Measurements from ENCODE around the gene NUP210L. TPM values are rescaled to one million over a fixed set of nuclear protein-coding genes. Genes with fewer than 3 reads are reported as not detected.
A peak's percentile ranks its signal among the peaks of the same experiment; 100 is the strongest.
"Not testable (repeated sequence)": the region's sequence is repeated elsewhere in the genome, so short reads cannot be mapped to it uniquely, and the experiment has no call there.

Gene NUP210L
- total RNA-seq, 2 donors from 2014 or later, result 0.06 TPM; not detected in 1

- not testable (repeated sequence) for DNase-seq, ATAC-seq
Measured at GRCh38 chr1:154123205-154123604, 31.7 kb downstream of the NUP210L start.

DNA sequence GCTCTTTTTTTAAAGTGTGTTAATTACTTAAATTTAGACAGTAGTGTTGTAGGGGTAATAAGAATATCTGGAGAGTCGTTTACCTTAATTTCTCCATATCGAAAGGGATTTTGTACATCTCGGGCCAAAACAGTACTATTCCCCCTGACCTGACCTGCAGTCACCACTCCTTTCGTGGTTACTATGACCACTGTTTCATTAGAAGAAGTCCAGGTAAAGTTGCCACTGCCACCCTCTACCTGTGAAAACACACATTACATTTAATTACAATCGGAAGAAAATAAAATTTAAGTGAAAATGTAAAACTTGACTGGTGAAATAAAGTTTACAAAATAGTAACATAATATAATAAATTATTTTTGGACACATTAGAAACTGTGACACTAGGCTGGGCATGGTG lies 37.2 kb downstream of the NUP210L start:
- no peak for DNase-seq
- no peak for ATAC-seq
- intact Hi-C loops (cut with DNase I, micrococcal nuclease), result no loop called here

More at GRCh38 chr1:154123205-154123604, 31.7 kb downstream of the NUP210L start:
- intact Hi-C loops (cut with DNase I, micrococcal nuclease), result not testable (repeated sequence)

DNA sequence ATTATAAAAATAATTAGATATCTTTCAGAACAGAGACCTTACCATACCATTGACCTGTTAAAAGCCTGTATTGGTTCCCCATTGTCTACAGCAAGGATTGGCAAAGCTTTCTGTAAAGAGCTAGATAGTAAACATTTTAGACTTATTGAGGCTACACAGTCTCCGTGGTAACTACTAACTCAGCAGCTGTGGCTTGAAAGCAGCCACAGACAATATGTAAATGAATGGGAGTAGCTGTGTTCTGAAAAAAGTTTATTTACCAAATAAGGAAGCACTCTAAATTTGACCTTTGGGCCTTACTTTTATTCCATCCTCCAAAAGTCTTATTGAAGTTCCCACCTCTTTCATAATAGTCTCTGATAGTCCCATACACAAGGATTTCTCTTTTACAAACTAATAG lies 39.7 kb downstream of the NUP210L start:
- intact Hi-C loops (cut with DNase I, micrococcal nuclease), result no loop called here

DNA sequence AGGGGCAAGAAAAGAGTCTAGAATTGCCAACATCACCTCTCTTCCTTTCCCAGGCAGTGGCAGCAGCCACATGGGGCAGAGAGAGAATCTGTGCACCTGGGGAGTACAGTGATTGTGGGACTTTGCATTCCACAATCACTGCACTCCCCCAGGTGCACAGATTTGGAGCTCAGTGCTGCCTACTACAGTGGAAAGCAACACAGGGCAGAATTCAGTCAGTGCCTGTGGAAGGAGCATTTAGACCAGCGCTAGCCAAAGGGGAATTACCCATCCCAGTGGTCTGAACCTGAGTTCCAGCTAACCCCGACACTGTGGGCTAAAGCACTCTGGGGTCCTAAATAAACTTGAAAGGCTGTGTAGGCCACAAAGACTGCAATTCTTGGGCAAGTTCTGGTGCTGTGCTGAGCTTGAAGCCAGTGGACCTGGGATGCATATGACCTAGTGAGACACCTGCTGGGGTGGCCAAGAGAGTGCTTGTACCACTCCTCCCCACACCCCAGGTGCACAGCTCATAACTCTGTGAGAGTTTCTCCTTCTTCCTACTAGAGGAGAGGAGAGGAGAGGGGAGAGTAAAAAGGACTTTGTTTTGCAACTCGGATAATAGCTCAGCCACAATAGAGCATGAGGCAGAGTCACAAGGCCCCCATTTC lies 50.3 kb downstream of the NUP210L start:
- intact Hi-C loops (cut with DNase I, micrococcal nuclease), result no loop called here
- DNase-seq, result no peak
- no peak for ATAC-seq

More for the DNA sequence above, 39.7 kb downstream of the NUP210L start:
- peak; percentile 85 for ATAC-seq
- DNase-seq, result no peak

GRCh38 chr1:154100141-154100540 lies 54.7 kb downstream of the NUP210L start:
- ATAC-seq; DNase-seq; intact Hi-C loops (cut with DNase I, micrococcal nuclease): not testable (repeated sequence)

DNA sequence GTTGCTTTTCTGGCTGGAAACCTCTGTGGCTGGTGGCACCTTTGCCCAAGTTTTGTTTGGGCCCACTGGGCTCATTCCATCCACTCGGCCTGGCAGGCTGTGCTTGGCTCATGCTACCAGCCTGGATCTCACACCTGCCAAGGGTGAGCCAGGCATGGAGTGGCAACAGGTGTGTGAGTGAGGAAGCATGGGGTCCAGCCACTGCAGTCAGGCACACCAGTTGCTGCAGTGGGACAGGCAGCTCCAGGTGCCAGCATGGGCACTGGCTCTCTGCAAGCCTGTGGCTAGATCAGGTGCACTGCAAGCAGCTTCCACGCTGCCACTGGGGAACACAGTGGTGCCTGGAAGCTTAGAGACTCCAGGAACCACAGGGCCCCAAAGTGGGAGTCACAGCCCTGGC lies 57.0 kb downstream of the NUP210L start:
- intact Hi-C loops (cut with DNase I, micrococcal nuclease), result no loop called here
- no peak for ATAC-seq
- no peak for DNase-seq

GRCh38 chr1:154095456-154096060 lies 59.3 kb downstream of the NUP210L start:
- intact Hi-C loops (cut with DNase I, micrococcal nuclease), result no loop called here
- ATAC-seq, result no peak
- DNase-seq, result no peak

DNA sequence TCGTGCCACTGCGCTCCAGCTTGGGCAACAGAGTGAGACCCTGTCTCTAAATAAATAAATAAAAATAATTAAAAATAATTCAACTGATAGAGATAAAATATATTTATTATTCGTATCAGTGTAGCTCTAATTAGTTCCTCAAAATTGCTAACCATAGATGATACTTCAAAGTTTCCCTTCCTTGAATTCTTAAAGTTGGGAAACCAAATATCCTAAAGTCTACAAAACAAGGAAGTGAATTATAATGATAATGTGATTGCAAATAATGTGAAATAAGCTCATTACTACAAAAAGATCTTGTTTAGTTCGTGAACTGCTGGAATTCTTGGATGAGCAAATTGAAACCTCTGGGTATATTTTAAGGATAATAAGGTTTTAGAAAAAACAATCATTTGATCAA lies 60.5 kb downstream of the NUP210L start:
- ATAC-seq, result no peak
- intact Hi-C loops (cut with DNase I, micrococcal nuclease), result no loop called here

GRCh38 chr1:154093699-154094098 lies 61.2 kb downstream of the NUP210L start:
- DNase-seq (no peak), ATAC-seq (no peak)
- intact Hi-C loops (cut with DNase I, micrococcal nuclease), result no loop called here

More for the DNA sequence above, 60.5 kb downstream of the NUP210L start:
- DNase-seq, result no peak

DNA sequence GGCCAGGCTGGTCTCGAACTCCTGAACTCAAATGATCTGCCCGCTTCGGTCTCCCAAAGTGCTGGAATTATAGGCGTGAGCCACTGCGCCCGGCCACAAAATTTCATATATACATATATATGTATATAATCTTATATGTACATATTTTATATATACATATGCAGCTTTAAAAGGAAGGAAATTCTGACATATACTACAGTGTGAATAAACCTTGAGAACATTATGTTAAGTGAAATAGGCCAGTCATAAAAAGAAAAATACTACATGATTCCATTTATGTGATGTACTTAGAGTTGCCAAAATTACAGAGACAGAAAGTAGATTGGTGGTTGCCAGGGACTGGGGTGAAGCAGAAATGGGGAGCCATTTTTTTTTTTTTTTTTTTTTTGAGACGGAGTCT lies 63.2 kb downstream of the NUP210L start:
- intact Hi-C loops (cut with DNase I, micrococcal nuclease), result no loop called here
- ATAC-seq (no peak), DNase-seq (no peak)

- ATAC-seq (no peak), DNase-seq (no peak)
- intact Hi-C loops (cut with DNase I, micrococcal nuclease), result no loop called here
Measured at GRCh38 chr1:154087574-154087973, 67.3 kb downstream of the NUP210L start.

DNA sequence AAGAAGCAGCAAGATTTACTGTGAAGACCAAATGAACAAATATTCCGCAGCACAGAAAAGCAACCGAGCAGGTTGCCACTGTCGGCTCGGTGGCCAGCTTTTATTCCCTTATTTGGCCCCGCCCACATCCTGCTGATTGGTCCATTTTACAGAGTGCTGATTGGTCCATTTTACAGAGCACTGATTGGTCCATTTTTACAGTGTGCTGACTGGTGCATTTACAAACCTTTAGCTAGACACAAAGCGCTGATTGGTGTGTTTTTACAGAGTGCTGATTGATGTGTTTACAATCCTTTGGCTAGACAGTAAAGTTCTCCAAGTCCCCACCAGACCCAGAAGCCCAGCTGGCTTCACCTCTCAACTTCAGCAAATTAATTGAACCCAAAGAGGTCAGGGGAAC lies 71.8 kb downstream of the NUP210L start:
- DNase-seq; intact Hi-C loops (cut with DNase I, micrococcal nuclease); ATAC-seq: not testable (repeated sequence)

GRCh38 chr1:154081386-154082126 lies 73.3 kb downstream of the NUP210L start:
- intact Hi-C loops (cut with DNase I, micrococcal nuclease), result no loop called here
- no peak for DNase-seq
- no peak for ATAC-seq

- intact Hi-C loops (cut with DNase I, micrococcal nuclease), result no loop called here
- DNase-seq, result no peak
- no peak for ATAC-seq
Measured at GRCh38 chr1:154076413-154076812, 78.5 kb downstream of the NUP210L start.

- DNase-seq (no peak), ATAC-seq (no peak)
- intact Hi-C loops (cut with DNase I, micrococcal nuclease), result no loop called here
Measured at GRCh38 chr1:154075746-154076145, 79.1 kb downstream of the NUP210L start.

DNA sequence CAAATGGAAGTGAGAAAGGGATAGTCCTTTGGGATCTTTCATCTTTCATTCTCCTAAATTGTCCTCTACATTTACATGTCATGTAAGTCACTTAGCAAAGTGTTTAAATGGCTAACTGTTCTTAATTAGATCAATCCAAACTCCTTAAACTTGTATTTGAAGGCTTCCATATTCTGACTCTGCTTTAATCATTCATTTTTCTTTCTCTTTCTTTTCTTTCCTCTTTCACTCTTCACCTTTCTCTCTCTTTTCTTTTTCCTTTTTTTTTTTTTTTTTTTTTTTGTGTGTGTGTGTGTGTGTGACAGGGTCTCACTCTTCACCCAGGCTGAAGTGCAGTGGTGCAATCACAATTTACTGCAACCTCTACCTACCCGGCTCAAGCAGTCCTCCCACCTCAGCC lies 92.6 kb downstream of the NUP210L start:
- no peak for DNase-seq
- no peak for ATAC-seq
- intact Hi-C loops (cut with DNase I, micrococcal nuclease), result no loop called here

DNA sequence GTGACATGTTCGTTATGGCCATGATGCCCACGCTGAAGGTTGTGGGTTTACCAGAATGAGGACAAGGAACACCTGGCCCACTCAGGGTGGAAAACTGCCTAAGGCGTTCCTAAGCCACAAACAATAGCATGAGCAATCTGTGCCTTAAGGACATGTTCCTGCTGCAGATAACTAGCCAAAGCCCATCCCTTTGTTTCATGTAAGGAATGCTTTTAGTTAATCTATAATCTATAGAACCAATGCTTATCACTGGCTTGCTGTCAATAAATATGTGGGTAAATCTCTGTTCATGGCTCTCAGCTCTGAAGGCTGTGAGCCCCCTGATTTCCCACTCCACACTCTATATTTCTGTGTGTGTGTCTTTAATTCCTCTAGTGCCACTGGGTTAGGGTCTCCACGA lies 107.4 kb downstream of the NUP210L start:
- DNase-seq; intact Hi-C loops (cut with DNase I, micrococcal nuclease); ATAC-seq: not testable (repeated sequence)

DNA sequence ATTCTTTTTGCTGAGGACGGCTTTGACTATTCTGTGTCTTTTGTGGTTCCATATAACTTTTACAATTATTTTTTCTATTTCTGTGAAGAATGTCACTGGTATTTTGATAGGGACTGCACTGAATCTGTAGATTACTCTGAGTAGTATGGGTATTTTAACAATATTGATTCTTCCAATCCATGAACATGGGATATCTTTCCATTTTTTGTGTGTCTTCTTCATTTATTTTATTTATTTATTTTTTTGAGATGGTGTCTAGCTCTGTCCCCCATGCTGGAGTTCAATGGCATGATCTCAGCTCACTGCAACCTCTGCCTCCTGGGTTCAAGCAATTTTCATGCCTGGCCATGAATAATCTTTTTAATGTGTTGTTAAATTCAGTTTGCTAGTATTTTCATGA lies 121.2 kb downstream of the NUP210L start:
- DNase-seq; ATAC-seq; intact Hi-C loops (cut with DNase I, micrococcal nuclease): not testable (repeated sequence)

DNA sequence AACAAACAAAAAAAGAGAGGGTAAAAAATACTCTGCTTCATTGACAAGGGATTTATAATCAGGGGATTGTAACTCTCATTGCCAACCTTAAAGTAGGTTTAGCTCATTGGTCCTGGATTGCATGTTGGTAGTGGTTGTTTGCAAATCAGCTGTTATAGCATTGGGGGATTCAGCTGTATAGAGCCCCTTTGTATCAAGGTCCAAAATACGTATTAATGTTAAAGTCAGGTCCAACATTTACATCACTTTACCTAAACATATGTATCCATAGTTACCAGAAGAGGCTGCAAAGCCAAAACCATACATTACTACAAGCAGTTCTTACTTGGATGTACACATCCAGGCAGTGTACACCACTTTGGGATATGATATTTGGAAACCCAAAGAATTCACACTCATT lies 134.9 kb downstream of the NUP210L start:
- intact Hi-C loops (cut with DNase I, micrococcal nuclease), result no loop called here
- ATAC-seq, result no peak
- no peak for DNase-seq

GRCh38 chr1:154019269-154019668 lies 135.6 kb downstream of the NUP210L start:
- intact Hi-C loops (cut with DNase I, micrococcal nuclease), result no loop called here
- no peak for DNase-seq
- no peak for ATAC-seq
